Measurements from ENCODE around the gene DAPK1.
"Not testable (repeated sequence)": the region's sequence is repeated elsewhere in the genome, so short reads cannot be mapped to it uniquely, and the experiment has no call there.

Gene DAPK1

DNA sequence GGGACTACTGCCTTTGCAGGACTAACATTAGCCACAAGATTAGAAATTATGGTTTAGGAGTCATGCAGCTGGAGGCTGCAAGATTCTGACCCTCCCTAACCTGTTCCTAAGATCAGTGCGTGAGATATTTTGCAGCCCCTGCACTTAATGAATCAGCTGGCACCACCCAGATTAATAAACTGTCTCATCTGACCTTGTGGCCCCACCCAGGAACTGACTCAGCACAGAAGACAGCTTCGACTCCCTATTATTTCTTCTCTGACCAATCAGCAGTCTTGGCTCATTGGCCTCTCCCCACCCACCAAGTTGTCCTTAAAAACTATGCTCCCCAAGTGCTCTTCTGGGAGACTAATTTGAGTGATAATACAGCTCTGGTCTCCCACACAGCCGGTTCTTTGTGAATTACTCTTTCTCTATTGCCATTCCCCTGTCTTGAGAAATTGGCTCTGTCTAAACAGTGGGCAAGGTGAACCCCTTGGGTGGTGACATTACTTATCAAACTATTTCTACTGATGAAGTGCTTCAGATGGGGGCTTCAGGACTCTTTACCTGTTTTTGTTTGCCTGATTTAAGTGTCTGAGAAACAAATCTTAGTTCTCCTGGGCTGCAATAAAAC is 245.3 kb downstream of the DAPK1 start:
- no peak for DNase-seq (ENCODE audit: low read depth)

DNA sequence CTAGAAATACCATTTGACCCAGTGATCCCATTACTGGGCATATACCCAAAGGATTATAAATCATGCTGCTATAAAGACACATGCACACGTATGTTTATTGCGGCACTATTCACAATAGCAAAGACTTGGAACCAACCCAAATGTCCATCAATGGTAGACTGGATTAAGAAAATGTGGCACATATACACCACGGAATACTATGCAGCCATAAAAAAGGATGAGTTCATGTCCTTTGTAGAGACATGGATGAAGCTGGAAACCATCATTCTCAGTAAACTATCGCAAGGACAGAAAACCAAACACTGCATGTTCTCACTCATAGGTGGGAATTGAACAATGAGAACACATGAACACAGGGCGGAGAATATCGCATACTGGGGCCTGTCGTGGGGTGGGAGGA is 246.6 kb downstream of the DAPK1 start:
- DNase-seq (ENCODE audit: low read depth) = not testable (repeated sequence)

DNA sequence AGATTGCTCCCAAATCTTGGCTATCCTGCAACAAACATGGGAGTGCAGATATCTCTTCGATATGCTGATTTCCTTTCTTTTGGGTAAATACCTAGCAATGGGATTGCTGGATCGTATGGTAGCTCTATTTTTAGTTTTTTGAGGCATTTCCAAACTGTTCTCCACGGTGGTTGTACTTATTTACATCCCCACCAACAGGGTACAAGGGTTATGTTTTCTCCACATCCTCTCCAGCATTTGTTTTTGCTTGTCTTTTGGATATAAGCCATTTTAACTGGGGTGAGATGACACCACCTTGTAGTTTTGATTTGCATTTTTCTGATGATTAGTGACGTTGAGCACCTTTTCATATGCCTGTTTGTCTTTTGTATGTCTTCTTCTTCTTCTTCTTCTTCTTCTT is 248.5 kb downstream of the DAPK1 start:
- DNase-seq (ENCODE audit: low read depth) = no peak

DNA sequence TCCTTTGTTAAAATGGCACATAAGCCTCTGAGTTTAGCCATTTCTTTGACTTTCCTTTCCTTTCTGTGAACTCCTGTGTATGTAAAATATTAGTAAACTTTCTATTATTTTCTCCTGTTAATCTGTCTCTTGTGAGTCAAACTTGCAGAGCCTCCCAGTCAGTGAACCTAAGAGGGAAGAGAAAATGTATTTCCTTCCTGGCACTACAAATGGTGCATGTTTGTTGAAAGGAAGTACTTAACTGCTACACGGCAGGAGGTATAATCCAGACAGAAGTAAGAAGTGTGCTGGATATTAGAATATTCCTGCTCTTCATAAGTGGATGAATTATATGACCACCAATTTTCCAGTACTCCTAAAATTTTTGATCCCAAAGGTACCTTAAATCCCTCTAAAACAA is 251.2 kb downstream of the DAPK1 start:
- no peak for DNase-seq (ENCODE audit: low read depth)

DNA sequence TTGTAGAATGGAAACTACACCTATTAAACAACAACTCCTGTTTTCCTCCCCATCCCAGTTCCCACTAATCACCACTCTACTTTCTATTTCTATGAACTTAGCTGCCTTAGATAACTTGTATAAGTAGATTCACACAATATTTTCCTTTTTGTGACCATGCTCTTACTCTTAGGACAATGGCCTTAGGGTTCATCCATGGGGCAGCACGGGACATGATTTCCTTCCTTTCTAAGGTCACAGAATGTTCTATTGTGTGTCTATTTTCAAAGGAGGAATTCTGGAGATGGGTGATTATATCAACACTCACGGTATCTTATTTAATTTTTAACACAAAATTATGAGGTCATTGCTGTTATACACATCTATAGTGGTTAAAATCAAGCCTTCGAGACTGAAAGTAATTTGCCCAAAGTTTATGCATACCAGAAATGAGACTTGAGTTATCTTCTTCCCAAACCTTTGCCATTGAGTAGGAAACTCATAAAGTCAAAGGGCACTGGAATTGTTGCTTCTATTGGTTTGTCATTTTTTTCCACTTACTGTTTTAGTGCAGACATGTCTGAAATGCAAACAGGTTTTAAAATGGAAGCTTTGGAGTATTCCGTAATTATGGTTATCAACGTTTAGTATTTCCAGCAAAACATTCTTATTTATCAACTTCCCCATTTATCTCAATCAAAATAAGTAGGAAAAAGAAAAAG is 251.8 kb downstream of the DAPK1 start:
- DNase-seq (ENCODE audit: low read depth) = no peak

DNA sequence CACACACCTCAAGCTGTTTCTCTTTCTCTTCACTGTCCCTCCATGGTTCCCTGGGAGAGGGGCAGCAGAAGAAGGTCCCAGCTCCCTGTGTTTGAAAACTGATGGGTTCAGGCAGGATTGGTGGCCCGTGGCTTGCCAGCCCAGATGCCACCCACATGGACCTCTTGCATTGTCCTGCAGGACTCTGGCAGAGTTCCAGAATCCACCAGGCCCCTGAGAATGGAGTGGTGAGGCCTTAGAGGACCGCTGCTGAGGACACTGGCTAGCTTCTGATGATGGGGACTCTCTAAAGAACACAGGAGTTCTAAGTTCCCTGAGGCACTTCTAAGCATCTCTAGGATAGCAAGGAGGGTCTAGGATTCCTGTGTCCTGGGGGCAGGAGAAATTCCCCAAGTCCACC is 253.1 kb downstream of the DAPK1 start:
- DNase-seq (ENCODE audit: low read depth) = no peak

DNA sequence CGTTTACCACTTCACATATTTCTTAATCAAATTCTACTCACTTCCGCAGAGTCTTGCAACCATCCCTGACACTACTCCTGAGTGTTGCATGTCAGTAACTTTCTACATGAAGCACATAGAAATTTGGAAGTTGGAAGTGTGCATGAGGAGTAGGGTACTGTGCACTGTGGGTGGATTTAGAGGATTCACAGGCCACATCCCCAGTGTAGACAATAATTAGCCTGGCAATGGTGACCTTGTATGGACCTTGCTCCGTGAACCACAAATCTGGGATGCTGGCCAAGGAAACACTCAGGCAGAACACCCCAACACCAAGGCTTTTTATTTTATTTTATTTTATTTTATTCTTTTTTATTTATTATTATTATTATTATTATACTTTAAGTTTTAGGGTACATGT is 253.8 kb downstream of the DAPK1 start:
- DNase-seq (ENCODE audit: low read depth) = no peak

DNA sequence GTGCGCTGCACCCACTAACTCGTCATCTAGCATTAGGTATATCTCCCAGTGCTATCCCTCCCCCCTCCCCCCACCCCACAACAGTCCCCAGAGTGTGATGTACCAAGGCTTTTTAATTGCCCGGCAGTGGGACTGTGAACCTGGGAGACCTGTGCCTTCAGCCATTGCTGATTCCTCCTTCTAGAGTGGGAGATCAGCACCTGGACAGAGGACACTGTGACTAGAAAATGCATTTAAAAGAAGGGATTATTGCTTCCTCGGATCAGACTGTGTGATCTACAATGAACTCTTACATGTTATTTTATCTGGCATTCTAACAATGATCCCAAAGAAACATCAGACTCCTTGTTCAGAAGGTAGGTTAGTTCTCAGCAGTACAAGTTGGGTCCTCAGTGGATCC is 254.2 kb downstream of the DAPK1 start:
- DNase-seq (ENCODE audit: low read depth) = no peak

DNA sequence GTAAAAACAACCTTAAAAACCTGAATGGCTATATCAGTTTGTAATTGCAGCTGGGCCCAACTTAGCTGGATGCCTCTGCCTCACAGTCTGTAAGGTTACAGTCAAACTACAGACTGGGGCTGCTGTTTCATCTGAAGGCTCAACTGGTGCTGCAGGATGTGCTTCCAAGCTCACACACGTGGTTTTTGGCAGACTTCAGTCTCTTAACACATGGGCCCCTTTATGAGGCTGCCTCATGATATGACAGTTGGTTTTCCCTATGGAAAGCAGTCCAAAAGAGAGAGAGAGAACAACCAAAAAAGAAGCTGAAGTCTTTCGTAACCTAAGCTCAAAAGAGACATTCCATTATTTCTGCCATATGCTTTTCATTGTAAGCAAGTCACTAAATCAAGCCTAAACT is 255.6 kb downstream of the DAPK1 start:
- DNase-seq (ENCODE audit: low read depth) = no peak

Data from activated T-cell treated with anti-CD3 and anti-CD28 coated beads for 24 hours (primary cell).